Measurements from ENCODE around the gene RNF38.
"Not testable (repeated sequence)": the region's sequence is repeated elsewhere in the genome, so short reads cannot be mapped to it uniquely, and the experiment has no call there.

RNF38 gene

DNA sequence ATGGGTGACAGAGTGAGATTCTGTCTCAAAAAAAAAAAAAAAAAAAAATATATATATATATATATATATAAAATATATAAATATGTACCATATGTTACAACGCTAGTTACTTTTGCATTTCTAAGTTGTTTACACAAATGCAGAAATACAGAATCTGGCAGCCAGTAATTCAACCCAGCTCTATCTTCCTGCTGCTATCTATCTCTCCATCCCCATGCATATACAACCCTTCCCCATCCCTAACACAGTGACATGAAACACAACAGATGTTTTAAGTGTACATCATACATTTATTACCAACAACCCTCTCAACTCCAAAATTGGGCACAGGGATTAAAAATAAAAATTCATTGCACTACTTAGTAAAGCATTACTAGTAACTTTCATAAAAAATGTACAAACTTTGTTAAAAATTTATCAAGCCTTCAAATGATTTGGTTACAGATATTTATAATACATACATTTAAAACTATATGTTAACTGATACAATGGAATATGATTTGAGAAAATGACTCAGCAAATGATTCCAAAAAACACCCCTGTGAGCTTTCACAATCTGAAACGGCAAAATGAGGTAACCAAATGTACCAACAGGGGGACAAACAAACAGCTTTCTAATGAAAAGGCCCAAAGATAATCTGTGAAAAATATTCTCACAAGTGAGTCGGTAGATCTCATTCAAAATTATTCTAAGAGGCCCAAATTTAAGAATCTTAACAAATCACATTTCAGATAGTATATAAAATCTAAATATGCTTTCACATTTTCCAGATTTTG is 63.8 kb downstream of the RNF38 start:
- no peak for DNase-seq (ENCODE audit: low read depth in 2 of 2, low spot score in 1 of 2)

DNA sequence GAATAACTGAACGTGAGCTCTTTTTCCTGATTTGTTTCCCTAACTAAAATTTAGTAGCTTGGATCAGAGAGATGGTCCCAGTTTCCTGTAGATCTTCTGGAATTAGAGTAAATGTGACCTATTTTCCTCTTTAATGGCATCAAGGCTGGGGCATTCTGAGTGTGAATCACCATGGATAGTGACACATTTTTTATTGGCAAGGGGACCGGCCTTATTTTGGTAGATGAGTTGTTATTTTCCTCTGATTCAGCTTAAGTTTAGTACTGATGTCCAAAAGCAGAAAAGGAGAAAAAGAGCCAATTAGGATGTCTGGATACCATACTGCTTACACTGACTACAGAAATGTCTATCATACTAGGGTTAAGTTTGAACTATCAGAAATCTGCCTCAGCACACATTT is 68.1 kb downstream of the RNF38 start:
- no peak for DNase-seq (ENCODE audit: low read depth in 2 of 2, low spot score in 1 of 2)

DNA sequence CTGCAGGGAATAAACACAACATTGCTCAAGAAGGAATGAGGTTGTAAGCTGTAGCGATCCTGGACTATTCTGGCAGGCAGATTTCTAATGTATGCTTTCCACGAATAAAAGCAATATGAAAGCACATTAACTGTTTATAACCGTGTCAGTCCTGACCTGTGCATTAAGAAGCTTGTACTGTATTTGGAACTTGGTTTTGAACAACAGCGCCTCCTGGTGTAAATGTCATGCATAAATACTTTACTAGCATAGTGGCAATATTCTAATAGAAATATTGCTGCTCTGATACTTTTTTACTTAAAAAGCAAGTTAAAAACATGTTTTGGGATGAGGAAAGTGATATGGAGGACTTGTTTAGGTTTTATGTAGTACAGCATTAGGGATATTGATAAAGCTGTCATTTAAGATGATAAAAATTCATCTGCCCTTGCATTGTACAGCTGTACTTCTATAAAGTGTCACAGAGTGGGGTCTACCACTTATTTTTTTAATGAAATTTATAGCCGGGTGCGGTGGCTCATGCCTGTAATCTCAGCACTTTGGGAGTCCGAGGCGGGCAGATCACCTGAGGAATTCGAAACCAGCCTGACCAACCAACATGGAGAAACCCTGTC is 71.2 kb downstream of the RNF38 start:
- DNase-seq (ENCODE audit: low read depth in 2 of 2, low spot score in 1 of 2), result no peak

DNA sequence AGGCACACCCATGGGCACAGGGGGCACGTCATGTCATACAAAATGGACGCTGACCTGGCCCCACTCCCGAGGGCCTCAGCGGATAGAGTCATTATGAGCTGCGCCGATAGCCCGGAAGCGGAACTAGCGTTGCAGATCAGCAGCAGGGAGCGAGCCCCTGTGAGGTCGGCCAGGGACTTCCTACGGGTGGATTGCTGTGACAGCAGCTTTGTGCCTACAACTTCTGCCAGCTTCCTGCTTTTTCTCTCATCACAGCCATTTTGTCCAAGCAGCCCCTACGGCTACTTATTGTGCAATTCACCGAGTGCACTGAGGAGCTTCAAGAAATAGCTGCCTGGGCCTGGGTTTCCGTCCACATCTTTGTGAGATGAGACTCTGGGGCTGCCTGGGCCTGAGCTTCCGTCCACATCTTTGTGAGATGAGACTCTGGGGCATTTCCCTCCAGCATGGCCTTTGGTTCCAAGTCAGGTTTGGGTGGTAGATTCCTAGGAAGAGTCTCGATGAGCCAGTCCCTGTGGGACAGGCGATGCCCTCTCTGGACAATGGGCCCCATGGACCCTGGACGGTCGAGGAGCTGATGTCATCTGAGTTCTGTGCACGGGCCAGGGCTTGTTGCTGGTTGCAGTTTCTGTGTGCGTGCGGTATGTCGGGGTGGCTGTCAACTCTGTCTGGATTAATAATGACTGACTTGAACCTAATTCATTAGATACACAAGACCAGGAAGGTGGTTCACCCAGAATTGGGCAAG is 74.8 kb downstream of the RNF38 start:
- no peak for DNase-seq (ENCODE audit: low read depth in 2 of 2, low spot score in 1 of 2)

DNA sequence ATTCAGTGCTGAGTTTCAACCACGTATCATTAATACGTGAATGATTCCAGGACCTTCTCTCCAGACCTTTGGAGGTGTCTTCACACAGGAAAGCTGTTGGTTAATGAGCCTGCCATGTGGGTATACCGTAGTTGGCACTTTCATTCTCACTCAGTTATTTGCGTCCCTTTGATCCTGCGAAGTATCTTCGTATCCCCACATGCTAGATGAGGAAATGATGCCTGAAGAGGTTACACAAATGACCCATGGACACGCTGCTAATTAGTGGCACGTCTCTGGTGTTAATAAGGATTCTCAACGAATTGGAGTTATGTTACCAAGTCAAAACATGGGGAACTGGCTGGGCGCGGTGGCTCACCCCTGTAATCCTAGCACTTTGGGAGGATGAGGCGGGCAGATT is 76.1 kb downstream of the RNF38 start:
- no peak for DNase-seq (ENCODE audit: low read depth in 2 of 2, low spot score in 1 of 2)

DNA sequence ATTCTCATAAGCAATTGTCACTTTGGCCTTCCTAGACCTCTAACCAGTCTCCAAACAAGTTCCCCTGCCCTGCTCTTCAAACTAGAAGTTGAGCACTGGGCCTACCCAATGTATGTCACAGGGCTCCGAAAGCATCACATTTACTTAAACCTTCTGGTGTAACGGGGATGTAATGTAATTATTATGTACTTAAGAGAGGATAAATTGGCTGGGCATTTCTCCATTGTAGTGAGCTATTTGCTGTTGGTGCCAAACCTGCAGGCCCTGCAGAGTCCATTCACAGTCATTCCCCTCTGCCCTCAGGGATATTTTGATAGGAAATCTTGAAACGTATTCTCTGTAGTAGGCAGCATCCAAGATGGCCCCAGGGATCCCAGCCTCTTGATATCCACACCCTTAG is 77.6 kb downstream of the RNF38 start:
- no peak for DNase-seq (ENCODE audit: low read depth in 2 of 2, low spot score in 1 of 2)

DNA sequence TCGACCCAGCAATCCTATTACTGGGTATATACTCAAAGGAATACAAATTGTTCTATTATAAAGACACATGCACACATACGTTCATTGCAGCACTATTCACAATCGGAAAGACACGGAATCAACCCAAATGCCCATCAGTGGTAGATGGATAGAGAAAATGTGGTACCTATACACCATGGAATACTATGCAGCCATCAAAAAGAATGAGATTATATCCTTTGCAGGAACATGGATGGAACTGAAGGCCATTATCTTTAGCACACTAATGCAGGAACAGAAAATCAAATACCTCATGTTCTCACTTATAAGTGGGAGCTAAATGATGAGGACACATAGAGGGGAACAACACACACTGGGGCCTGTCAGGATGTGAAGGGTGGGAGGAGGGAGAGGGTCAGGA is 78.2 kb downstream of the RNF38 start:
- DNase-seq (ENCODE audit: low read depth in 2 of 2, low spot score in 1 of 2), result not testable (repeated sequence)

DNA sequence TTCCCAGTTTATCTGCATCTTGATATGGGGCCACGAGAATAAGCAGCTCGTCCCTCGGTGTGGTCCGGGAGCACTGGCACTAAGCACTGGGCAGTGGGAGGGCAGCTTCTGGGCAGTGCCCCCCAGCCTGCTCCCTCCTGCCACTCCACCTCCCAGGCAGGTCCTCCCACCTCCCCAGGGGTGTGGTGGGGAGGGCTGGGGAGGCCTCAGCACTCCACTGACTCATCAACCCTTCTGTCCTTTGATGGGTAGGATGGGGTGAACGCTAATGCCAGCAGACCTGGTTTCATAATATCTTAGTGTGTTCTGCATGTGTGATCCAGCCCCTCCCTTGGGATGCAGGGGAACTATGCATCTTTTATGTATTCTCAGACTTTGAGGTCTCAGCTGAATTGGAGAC is 79.6 kb downstream of the RNF38 start:
- no peak for DNase-seq (ENCODE audit: low read depth in 2 of 2, low spot score in 1 of 2)

DNA sequence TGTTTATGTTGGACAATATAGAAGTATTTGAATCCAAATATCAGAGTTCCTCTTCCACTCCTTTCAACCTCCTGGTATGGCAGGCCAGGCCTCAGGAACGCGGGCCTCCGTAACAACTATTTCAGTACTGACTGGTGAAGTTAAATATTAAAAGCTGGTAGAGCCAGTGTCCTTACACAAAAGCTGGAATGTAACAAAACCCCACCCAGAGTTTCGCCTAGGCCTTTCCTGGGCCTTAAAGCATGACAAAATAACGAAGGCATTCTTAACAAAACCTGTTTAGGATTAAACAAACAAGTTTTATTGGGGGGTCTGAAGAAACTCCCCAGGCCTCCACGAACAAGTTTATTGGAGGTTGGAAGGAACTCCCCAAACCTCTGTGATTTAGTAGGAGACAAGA is 80.3 kb downstream of the RNF38 start:
- no peak for DNase-seq (ENCODE audit: low read depth in 2 of 2, low spot score in 1 of 2)

DNA sequence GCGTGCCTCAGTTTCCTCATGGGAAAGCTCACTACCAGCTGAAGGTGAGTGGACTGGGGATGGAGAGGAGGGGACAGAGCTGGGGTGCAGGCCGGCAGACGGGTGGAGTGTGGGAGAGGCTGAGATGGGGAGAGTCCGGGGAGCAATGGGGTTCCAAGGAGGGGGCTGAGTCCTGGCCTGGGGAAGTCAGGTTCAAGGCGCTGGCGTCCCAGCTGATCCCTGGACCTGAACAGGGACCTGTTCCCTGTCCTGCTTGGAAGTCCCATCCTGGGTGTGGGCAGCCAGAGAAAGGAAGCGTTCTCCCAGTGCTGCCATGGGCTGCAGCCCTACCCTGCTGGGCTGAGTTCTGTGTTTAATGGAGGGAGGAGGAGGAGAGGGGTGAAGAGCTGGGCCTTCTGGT is 80.9 kb downstream of the RNF38 start:
- no peak for DNase-seq (ENCODE audit: low read depth in 2 of 2, low spot score in 1 of 2)

DNA sequence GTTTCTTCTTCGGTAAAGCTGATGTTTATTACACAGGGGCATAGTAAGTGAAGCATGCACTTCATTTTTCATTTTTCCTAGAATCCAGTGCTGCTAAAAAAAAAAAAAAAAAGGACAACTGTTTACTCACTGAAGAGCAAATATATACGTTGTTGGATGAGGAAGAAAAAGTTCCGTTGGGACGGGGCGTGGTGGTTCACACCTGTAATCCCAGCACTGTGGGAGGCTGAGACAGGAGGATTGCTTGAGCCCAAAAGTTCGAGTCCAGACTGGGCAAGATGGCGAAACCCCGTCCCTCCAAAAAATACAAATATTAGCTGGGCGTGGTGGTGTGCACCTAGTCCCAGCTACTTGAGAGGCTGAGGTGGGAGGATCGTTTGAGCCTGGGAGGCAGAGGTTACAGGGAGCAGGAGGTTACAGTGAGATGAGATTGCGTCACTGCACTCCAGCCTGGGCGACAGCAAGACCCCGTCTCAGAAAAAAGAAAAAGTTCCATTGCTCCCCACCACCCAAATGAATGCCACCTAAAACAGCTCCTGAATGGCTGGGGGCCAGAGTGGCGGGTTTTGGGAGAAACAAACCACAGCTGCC is 81.8 kb downstream of the RNF38 start:
- DNase-seq (ENCODE audit: low read depth in 2 of 2, low spot score in 1 of 2), result no peak

DNA sequence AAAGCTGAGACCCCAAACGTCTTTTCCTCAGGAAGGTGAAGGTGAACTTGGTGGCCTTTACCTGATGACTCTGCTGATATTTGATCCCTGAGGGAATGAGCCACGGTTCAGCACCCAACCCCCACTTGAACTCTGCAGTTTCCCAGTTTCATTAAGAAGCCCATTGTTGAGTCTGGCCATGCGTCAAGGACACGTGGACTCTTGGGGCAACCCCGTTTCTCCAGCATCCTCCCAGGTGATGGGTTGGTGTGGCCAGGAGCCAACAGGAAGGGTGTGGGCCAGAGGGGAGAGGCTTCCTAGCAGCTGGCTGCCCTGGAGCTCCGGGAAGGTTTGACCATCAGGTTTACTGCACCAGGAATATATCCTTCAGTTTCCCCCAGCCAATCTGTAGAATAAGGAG is 82.3 kb downstream of the RNF38 start:
- DNase-seq (ENCODE audit: low read depth in 2 of 2, low spot score in 1 of 2), result no peak

DNA sequence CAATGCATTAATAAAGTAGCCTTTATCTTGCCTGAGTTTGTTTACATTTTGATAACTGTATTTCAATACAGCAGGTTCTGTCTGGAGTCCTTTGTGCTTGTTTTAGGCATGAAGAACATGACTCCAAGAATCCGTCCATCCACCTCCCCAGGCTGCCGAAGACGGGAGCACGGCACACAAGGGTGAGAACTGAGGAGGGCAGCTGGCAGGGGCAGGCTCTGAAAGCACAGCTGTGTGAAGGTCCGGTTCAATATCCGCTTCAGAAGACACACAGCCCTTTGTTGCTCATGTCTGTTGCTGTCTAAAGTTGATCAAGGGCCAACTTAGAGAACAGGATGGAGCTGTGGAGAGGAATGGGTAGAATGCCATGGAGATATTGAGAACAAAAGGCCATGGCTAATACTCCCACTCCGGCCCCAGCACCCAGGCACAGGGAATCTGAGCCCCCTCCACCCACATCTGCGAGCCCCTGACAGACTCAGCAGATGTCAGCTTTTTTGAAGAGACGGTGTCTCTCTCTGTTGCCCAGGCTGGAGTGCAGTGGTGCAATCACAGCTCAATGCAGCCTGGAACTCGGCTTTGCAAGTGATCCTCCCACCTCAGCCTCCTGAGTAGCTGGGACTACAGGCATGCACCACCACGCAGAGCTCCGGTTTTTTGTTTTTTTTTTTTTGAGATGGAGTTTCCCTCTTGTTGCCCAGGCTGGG is 83.3 kb downstream of the RNF38 start:
- no peak for DNase-seq (ENCODE audit: low read depth in 2 of 2, low spot score in 1 of 2)

DNA sequence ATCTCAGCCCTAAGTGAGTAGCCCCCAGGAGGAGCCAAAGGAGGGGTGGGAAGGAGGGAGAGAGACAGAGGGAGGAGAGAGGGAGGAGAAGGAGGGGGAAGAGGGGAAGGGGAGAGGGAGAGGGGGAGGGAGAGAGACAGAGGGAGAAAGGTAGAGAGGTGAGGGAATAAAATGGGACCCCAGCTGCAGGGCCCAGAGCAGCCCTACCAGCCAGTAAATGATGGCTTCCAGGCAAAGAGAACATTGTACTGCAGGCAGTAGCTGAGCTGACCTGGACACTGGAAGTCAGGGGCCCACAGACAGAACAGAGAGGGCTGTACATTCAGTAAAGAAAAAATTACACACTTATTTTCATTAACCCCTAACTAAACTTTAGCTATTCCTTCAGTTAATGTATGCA is 84.0 kb downstream of the RNF38 start:
- no peak for DNase-seq (ENCODE audit: low read depth in 2 of 2, low spot score in 1 of 2)

DNA sequence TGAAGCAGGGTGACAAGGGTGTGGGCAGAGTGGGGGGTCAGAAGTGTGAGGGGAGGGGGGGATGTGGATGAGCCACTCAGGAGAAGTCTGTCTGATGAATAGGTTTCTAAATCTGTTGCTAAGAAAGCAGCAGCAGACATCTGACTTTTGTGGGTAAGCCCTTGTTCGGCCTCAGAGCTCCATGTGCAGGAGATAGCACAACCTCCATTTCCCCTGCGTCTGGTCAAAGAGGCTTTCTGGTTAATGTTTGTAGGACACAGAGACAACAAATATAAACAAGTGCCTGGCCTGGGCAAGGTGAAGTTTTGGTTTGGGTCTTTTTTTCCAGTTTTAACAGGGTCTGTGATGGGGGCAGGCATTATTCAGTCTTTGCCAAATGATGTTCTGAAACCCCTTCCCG is 84.8 kb downstream of the RNF38 start:
- DNase-seq (ENCODE audit: low read depth in 2 of 2, low spot score in 1 of 2), result no peak

DNA sequence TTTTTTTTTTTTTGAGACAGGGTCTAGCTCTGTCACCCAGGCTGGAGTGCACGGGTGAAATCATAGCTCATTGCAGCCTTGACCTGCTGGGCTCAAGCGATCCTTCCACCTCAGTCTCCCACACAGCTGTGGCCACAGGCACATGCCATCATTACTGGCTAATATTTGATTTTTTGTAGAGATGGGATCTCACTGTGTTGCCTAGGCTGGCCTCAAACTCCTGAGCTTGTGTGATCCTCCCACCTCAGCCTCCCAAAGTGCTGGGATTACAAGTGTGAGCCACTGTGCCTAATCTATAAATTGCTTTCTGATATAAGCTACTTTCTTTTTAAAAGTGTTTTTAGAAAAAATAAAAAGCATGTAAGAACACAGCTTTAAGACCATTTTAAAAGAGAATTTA is 85.3 kb downstream of the RNF38 start:
- DNase-seq (ENCODE audit: low read depth in 2 of 2, low spot score in 1 of 2), result no peak

DNA sequence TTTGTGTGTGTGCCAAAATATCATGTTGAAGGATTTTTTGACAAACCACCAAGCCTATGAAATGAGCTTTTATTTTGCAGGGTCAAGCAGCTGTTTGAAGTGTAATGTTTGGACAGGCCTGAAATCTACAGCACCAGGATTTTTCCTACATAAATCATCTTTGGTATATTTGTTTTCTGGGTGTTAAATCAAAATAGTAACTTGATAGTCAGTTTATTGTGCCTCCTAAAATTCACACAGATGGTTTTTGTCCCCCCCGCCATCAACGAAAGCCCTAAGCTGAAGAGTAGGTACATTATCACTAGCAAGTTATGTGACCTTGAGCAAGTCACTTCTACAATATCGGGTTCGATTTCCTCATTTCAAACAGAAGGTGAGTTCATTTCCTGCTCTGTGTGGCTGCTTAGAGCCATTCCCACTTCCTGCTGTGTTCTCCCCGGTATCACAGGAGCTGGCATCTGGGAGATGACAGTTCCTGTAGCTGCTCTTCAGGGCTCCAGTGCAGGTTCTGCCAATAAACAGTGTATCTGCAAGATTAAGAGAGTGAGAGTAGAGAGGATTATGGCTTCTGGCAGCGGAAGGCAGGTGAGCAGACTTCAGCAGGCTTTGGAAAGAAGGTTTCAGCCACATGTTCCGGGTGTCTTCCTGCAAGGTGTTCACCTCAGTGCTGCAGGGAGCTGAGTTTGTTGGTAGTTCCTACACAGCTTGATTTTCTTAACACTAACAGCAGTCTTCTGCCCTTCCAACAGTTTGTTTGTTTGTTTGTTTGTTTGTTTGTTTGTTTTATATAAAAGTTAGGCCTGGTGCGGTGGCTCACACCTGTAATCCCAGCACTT is 93.4 kb downstream of the RNF38 start:
- DNase-seq (ENCODE audit: low read depth in 2 of 2, low spot score in 1 of 2), result no peak

DNA sequence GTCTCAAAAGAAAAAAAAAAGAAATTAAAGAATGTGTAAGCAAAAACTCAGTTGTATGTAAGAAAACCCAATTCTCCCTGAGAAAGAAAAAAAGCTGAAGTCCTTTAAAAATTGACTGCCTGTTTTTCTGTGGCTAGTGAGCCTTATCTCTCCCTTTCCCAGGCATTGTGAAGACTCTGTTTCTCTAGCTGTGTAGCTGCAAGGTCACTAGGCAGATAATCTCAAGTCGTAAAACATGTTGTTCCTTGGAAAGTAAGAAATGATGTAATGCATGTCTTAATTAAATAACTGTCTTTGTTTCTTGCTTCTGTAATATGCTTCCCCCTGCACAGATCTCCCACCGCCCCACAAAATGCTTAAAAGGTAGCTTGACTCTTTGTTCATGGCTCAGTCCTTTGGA is 95.7 kb downstream of the RNF38 start:
- DNase-seq (ENCODE audit: low read depth in 2 of 2, low spot score in 1 of 2), result not testable (repeated sequence)

DNA sequence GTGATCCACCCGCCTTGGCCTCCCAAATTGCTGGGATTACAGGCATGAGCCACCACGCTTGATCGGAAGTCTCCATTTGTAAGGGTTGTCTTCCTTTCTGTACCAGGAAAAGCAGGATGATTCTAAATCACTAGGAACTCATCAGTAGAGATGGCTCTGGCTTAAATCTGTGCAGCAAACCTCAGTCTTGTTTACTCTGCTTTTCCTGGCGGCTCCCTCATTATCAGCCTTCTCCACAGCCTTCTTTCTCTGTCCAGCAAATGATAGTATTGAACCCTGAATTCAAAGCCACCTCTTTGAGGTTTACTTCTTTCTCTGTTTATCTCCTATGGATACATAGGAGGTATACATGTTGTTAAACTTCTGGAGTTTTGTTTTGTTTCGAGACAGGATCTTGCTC is 98.8 kb downstream of the RNF38 start:
- no peak for DNase-seq (ENCODE audit: low read depth in 2 of 2, low spot score in 1 of 2)

DNA sequence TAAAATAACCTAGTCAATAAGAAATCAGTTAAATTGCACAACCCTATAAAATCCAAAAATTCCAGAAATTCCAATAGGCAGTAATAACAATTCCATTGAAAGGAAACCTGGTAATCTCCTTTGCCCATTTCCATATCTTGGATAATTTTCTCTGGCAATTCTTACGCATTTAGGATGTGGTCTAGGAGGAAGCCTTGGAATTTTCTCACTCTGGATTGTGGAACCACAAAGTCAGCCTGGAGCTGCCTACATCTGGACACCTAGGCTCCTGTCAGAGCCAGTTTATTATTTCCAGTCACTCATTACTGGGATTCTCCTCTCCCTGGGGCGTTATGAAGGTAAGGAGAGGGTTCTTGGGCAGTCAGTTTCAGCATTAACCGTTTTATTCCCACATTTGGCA is 101.5 kb downstream of the RNF38 start:
- no peak for DNase-seq (ENCODE audit: low read depth in 2 of 2, low spot score in 1 of 2)

DNA sequence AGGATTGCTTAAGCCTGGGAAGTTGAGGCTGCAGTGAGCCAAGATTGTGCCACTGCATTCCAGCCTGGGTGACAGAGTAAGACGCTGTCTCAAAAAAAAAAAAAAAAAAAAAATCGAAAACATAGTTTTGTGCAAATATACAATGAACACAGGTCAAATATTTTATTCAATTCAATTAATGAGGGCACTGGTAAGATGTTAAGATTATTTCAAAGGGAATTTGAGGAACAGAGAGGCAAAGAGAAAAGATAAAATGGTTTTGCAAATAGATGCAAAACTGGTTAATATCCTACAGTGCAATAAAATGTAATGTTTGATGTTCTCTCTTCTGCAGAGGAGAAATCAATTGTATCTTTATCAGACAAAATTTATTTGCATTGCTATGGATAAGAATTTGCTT is 102.3 kb downstream of the RNF38 start:
- DNase-seq (ENCODE audit: low read depth in 2 of 2, low spot score in 1 of 2), result no peak

Measured in stimulated activated CD8-positive, alpha-beta memory T cell treated with anti-CD3 and anti-CD28 coated beads, Interleukin-4, amount 100 ng/mL, for 4 hours (primary cell).